ENCODE data around the gene CLEC3B. TPM values are rescaled to one million over a fixed set of nuclear protein-coding genes. Genes with fewer than 3 reads are reported as not detected.

CLEC3B gene
- total RNA-seq, 1 experiment from 2014 or later, result not detected

- Histone ChIP-seq H4K20me1 (ENCODE audit: insufficient read depth) (peaks cover 8% of the 10 kb centered on the region; the same call in 1 of the 2 replicates), H3K27me3 (ENCODE audit: insufficient read depth, low read depth) (no peaks in the 10 kb centered on the region), H3K27ac (no peak overlapping the region), H3K9me3 (ENCODE audit: insufficient read depth, low read depth) (no peaks in the 10 kb centered on the region), H3K36me3 (ENCODE audit: low read depth) (peaks cover 29% of the 10 kb centered on the region; the same call in 1 of the 2 replicates), H3K4me2 (no peak overlapping the region), H3F3A (ENCODE audit: insufficient read depth, low read depth) (peaks cover 28% of the 10 kb centered on the region), H3K4me3 (no peak overlapping the region), H2AFZ (no peak overlapping the region), H3K79me2 (ENCODE audit: low read depth) (peaks cover 72% of the 10 kb centered on the region), H3K4me1 (replicated peaks; ENCODE audit: insufficient read depth) (peaks cover 29% of the 10 kb centered on the region), H3K9me2 (ENCODE audit: insufficient read depth) (no peaks in the 10 kb centered on the region)
- DNase-seq, result no peak
- TF ChIP-seq, protein P1, sequence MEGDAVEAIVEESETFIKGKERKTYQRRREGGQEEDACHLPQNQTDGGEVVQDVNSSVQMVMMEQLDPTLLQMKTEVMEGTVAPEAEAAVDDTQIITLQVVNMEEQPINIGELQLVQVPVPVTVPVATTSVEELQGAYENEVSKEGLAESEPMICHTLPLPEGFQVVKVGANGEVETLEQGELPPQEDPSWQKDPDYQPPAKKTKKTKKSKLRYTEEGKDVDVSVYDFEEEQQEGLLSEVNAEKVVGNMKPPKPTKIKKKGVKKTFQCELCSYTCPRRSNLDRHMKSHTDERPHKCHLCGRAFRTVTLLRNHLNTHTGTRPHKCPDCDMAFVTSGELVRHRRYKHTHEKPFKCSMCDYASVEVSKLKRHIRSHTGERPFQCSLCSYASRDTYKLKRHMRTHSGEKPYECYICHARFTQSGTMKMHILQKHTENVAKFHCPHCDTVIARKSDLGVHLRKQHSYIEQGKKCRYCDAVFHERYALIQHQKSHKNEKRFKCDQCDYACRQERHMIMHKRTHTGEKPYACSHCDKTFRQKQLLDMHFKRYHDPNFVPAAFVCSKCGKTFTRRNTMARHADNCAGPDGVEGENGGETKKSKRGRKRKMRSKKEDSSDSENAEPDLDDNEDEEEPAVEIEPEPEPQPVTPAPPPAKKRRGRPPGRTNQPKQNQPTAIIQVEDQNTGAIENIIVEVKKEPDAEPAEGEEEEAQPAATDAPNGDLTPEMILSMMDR (conservative IDR thresholded peaks at IDR 0.05), result no peak
- no peak for TF ChIP-seq EZH2 (IDR thresholded peaks at IDR 0.05; ENCODE audit: low read depth)
- POLR2A ChIA-PET (ENCODE audit: unreplicated experiment), result no interaction called here
- BruUV-seq (replicated peaks), result no TSS peak
- CTCF ChIA-PET, result no interaction called here
- intact Hi-C loops (cut with micrococcal nuclease; ENCODE audit: unreplicated experiment), result no loop called here
Observed at GRCh38 chr3:44987332-44987731, 38.8 kb upstream of the CLEC3B start.

GRCh38 chr3:44988073-44988472 lies 38.0 kb upstream of the CLEC3B start:
- H3K79me2 ChIP-seq (ENCODE audit: low read depth), result peaks cover 64% of the 10 kb centered on the region
- H3K4me3 ChIP-seq, result no peak overlapping the region
- H3K9me3 ChIP-seq (ENCODE audit: insufficient read depth, low read depth), result no peaks in the 10 kb centered on the region
- peaks cover 29% of the 10 kb centered on the region; the same call in 1 of the 2 replicates for H3K36me3 ChIP-seq (ENCODE audit: low read depth)
- TF ChIP-seq, protein P1 (conservative IDR thresholded peaks at IDR 0.05), result peak; percentile 59; the same call in 1 of the 2 replicates
- TF ChIP-seq EZH2 (IDR thresholded peaks at IDR 0.05; ENCODE audit: low read depth), result no peak
- H3K27ac ChIP-seq, result no peak overlapping the region
- intact Hi-C loops (cut with micrococcal nuclease; ENCODE audit: unreplicated experiment), result no loop called here
- POLR2A ChIA-PET (ENCODE audit: unreplicated experiment), result no interaction called here
- no peak for DNase-seq
- no peaks in the 10 kb centered on the region for H3K27me3 ChIP-seq (ENCODE audit: insufficient read depth, low read depth)
- CTCF ChIA-PET, result no interaction called here
- no peak overlapping the region for H2AFZ ChIP-seq
- H3F3A ChIP-seq (ENCODE audit: insufficient read depth, low read depth), result peaks cover 27% of the 10 kb centered on the region
- no peaks in the 10 kb centered on the region for H3K9me2 ChIP-seq (ENCODE audit: insufficient read depth)
- peaks cover 7% of the 10 kb centered on the region; the same call in 1 of the 2 replicates for H4K20me1 ChIP-seq (ENCODE audit: insufficient read depth)
- no peak overlapping the region for H3K4me2 ChIP-seq
- no TSS peak for BruUV-seq (replicated peaks)
- H3K4me1 ChIP-seq (replicated peaks; ENCODE audit: insufficient read depth), result peaks cover 29% of the 10 kb centered on the region

DNA sequence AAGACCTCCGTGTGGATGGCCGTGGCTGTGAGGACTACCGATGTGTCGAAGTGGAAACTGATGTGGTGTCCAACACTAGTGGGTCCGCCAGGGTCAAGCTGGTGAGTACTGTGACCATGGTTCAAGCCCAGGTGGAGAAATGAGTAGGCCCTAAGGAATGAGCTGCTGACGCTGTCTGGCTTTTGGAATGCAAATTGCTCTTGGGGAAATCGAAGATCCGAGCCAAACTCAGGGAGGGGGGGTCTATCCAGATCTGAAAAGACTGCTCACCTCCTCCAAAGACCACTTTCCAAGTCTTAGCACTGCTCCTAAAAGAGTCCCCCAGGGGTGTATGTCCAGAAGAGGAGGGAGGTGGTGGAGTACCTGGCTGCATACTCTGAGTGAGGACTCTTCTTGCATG lies 37.0 kb upstream of the CLEC3B start:
- no TSS peak for BruUV-seq (replicated peaks)
- Histone ChIP-seq H4K20me1 (ENCODE audit: insufficient read depth) (peaks cover 5% of the 10 kb centered on the region; the same call in 1 of the 2 replicates), H3K79me2 (ENCODE audit: low read depth) (peaks cover 59% of the 10 kb centered on the region), H2AFZ (no peak overlapping the region), H3K9me2 (ENCODE audit: insufficient read depth) (no peaks in the 10 kb centered on the region), H3K4me1 (replicated peaks; ENCODE audit: insufficient read depth) (peaks cover 29% of the 10 kb centered on the region), H3K9me3 (ENCODE audit: insufficient read depth, low read depth) (no peaks in the 10 kb centered on the region), H3K27ac (no peak overlapping the region), H3K4me2 (no peak overlapping the region), H3K27me3 (ENCODE audit: insufficient read depth, low read depth) (no peaks in the 10 kb centered on the region), H3K36me3 (ENCODE audit: low read depth) (peaks cover 29% of the 10 kb centered on the region; the same call in 1 of the 2 replicates), H3K4me3 (no peak overlapping the region), H3F3A (ENCODE audit: insufficient read depth, low read depth) (peaks cover 26% of the 10 kb centered on the region)
- CTCF ChIA-PET, result no interaction called here
- TF ChIP-seq, protein P1 (conservative IDR thresholded peaks at IDR 0.05), result no peak
- no peak for TF ChIP-seq EZH2 (IDR thresholded peaks at IDR 0.05; ENCODE audit: low read depth)
- no peak for DNase-seq
- POLR2A ChIA-PET (ENCODE audit: unreplicated experiment), result interaction anchor here (0.7 kb wide), 1 partner anchor 567 kb away, joined by 8 read pairs; no protein-coding TSS in a partner anchor
- intact Hi-C loops (cut with micrococcal nuclease; ENCODE audit: unreplicated experiment), result no loop called here

Data from PC-9 (cell line).